Nephron progenitor cell (in vitro differentiated cells): ENCODE measurements around the gene RGS2.

Experiments
- DNase-seq: peaks from one replicate; pipeline ENCODE4 v3.0.0; 2021
- H3K27ac Mint-ChIP-seq: 2 replicates; pipeline ENCODE4 v1.8.0; 2021; ENCODE audit warnings: mild to moderate bottlenecking, moderate library complexity, mixed read lengths
- H3K27me3 Mint-ChIP-seq: 2 replicates; pipeline ENCODE4 v1.8.0; 2021; ENCODE audit warnings: mild to moderate bottlenecking, low read depth, mixed read lengths; ENCODE audit not compliant: poor library complexity
- H3K36me3 Mint-ChIP-seq: 2 replicates; pipeline ENCODE4 v1.8.0; 2021; ENCODE audit warnings: low read depth, mixed read lengths
- H3K4me1 Mint-ChIP-seq: 2 replicates; pipeline ENCODE4 v1.8.0; 2021; ENCODE audit warnings: mixed read lengths
- H3K4me3 Mint-ChIP-seq: 2 replicates; pipeline ENCODE4 v1.8.0; 2021; ENCODE audit warnings: mild to moderate bottlenecking, moderate library complexity, mixed read lengths
- H3K9me3 Mint-ChIP-seq: 2 replicates; pipeline ENCODE4 v1.8.0; 2021; ENCODE audit warnings: mild to moderate bottlenecking, moderate library complexity, mixed read lengths
- TF ChIP-seq, protein P1 (sequence below): fragments of 200-600 bp; sonication (generic); IDR thresholded peaks from 2 replicates; pipeline ENCODE4 v1.5.0; 2021; ENCODE audit warnings: antibody characterized with exemption

RGS2 gene

GRCh38 chr1:192835116-192835515, 26.3 kb downstream of the RGS2 start:
- Mint-ChIP-seq H3K27me3 (no peaks in the 10 kb centered on the region), H3K4me1 (no peaks in the 10 kb centered on the region), H3K27ac (no peak overlapping the region), H3K36me3 (no peaks in the 10 kb centered on the region), H3K4me3 (no peak overlapping the region), H3K9me3 (no peaks in the 10 kb centered on the region)
- TF ChIP-seq, protein P1, sequence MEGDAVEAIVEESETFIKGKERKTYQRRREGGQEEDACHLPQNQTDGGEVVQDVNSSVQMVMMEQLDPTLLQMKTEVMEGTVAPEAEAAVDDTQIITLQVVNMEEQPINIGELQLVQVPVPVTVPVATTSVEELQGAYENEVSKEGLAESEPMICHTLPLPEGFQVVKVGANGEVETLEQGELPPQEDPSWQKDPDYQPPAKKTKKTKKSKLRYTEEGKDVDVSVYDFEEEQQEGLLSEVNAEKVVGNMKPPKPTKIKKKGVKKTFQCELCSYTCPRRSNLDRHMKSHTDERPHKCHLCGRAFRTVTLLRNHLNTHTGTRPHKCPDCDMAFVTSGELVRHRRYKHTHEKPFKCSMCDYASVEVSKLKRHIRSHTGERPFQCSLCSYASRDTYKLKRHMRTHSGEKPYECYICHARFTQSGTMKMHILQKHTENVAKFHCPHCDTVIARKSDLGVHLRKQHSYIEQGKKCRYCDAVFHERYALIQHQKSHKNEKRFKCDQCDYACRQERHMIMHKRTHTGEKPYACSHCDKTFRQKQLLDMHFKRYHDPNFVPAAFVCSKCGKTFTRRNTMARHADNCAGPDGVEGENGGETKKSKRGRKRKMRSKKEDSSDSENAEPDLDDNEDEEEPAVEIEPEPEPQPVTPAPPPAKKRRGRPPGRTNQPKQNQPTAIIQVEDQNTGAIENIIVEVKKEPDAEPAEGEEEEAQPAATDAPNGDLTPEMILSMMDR, result no peak
- no peak for DNase-seq

- H3K4me3 Mint-ChIP-seq, result no peak overlapping the region
- no peaks in the 10 kb centered on the region for H3K27me3 Mint-ChIP-seq
- TF ChIP-seq, protein P1, result no peak
- no peaks in the 10 kb centered on the region for H3K4me1 Mint-ChIP-seq
- DNase-seq, result no peak
- H3K27ac Mint-ChIP-seq, result no peak overlapping the region
- no peaks in the 10 kb centered on the region for H3K9me3 Mint-ChIP-seq
- no peaks in the 10 kb centered on the region for H3K36me3 Mint-ChIP-seq
Measured at GRCh38 chr1:192839162-192840066, 30.6 kb downstream of the RGS2 start.

- H3K36me3 Mint-ChIP-seq, result no peaks in the 10 kb centered on the region
- H3K4me3 Mint-ChIP-seq, result no peak overlapping the region
- no peak overlapping the region for H3K27ac Mint-ChIP-seq
- H3K4me1 Mint-ChIP-seq, result peaks cover 7% of the 10 kb centered on the region
- H3K27me3 Mint-ChIP-seq, result no peaks in the 10 kb centered on the region
- TF ChIP-seq, protein P1, result no peak
- no peak for DNase-seq
- H3K9me3 Mint-ChIP-seq, result no peaks in the 10 kb centered on the region
Measured at GRCh38 chr1:192844360-192844759, 35.5 kb downstream of the RGS2 start.

DNA sequence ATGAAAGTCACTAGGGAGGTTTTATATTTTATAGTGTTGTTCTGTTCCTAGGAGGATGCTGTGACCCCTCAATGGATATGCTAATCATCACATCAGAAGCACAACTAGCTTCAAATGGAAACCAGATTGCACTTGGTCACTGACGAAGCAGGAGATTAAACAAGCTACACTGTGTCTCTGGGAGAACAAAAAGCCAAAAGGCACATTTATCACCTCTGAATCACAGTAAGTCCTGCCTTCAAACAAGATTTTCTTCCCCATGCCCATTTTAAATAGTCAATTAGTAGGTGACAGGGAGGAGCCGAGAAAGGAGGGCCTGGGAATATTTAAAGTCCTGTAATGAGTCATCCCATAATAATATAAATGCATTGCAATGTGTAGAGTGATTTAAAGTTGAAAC, 38.1 kb downstream of the RGS2 start:
- peaks cover 7% of the 10 kb centered on the region for H3K4me1 Mint-ChIP-seq
- no peaks in the 10 kb centered on the region for H3K27me3 Mint-ChIP-seq
- TF ChIP-seq, protein P1, result no peak
- H3K27ac Mint-ChIP-seq, result peak overlapping the region; percentile 4
- no peak overlapping the region for H3K4me3 Mint-ChIP-seq
- no peak for DNase-seq
- no peaks in the 10 kb centered on the region for H3K36me3 Mint-ChIP-seq
- no peaks in the 10 kb centered on the region for H3K9me3 Mint-ChIP-seq

- TF ChIP-seq, protein P1, result no peak
- H3K4me3 Mint-ChIP-seq, result no peak overlapping the region
- H3K36me3 Mint-ChIP-seq, result no peaks in the 10 kb centered on the region
- no peaks in the 10 kb centered on the region for H3K9me3 Mint-ChIP-seq
- no peak overlapping the region for H3K27ac Mint-ChIP-seq
- H3K4me1 Mint-ChIP-seq, result peaks cover 7% of the 10 kb centered on the region
- no peak for DNase-seq
- H3K27me3 Mint-ChIP-seq, result no peaks in the 10 kb centered on the region
Measured at GRCh38 chr1:192849011-192849410, 40.2 kb downstream of the RGS2 start.

- Mint-ChIP-seq H3K36me3 (no peaks in the 10 kb centered on the region), H3K9me3 (peaks cover 1% of the 10 kb centered on the region), H3K4me3 (no peak overlapping the region), H3K4me1 (peaks cover 7% of the 10 kb centered on the region), H3K27me3 (no peaks in the 10 kb centered on the region), H3K27ac (no peak overlapping the region)
- DNase-seq, result no peak
- TF ChIP-seq, protein P1, result no peak
Measured at GRCh38 chr1:192849442-192849841, 40.6 kb downstream of the RGS2 start.
